ENCODE results near the gene CLEC2B. TPM values are rescaled to one million over a fixed set of nuclear protein-coding genes. Genes with fewer than 3 reads are reported as not detected.

CLEC2B gene
- total and polyA plus RNA-seq, 8 donors = 16.3 to 34.7 (median 23.8) TPM

DNA sequence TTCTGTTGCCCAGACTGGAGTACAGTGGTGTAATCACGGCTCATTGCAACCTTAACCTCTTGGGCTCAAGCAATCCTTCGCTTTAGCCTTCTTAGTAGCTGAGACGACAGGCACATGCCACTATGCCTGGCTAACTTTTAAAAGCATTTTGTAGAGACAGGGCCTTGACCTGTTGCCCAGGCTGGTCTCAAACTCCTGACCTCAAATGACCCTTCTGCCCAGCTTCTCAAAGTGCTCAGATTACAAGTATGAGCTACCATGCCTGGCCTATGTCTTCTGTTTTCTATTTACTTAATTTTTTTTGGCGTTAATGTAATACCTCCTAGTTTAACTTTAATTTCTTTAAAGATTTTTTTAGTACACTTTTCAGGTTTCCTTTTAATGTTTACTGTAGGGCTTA, 62.4 kb downstream of the CLEC2B start:
- no peaks in the 10 kb centered on the region for H3K9me3 ChIP-seq
- no peaks in the 10 kb centered on the region for H3K27me3 ChIP-seq
- H3K27ac ChIP-seq = no peak overlapping the region
- intact Hi-C loops (cut with DNase I) = no loop called here
- no peak overlapping the region for H3K4me3 ChIP-seq
- TF ChIP-seq, protein P1, sequence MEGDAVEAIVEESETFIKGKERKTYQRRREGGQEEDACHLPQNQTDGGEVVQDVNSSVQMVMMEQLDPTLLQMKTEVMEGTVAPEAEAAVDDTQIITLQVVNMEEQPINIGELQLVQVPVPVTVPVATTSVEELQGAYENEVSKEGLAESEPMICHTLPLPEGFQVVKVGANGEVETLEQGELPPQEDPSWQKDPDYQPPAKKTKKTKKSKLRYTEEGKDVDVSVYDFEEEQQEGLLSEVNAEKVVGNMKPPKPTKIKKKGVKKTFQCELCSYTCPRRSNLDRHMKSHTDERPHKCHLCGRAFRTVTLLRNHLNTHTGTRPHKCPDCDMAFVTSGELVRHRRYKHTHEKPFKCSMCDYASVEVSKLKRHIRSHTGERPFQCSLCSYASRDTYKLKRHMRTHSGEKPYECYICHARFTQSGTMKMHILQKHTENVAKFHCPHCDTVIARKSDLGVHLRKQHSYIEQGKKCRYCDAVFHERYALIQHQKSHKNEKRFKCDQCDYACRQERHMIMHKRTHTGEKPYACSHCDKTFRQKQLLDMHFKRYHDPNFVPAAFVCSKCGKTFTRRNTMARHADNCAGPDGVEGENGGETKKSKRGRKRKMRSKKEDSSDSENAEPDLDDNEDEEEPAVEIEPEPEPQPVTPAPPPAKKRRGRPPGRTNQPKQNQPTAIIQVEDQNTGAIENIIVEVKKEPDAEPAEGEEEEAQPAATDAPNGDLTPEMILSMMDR (IDR thresholded peaks at IDR 0.05) = no peak
- no peak for DNase-seq
- peaks cover 0 to 18% of the 10 kb centered on the region in 2 donors for H3K4me1 ChIP-seq
- no peak for ATAC-seq
- no peaks in the 10 kb centered on the region for H3K36me3 ChIP-seq

DNA sequence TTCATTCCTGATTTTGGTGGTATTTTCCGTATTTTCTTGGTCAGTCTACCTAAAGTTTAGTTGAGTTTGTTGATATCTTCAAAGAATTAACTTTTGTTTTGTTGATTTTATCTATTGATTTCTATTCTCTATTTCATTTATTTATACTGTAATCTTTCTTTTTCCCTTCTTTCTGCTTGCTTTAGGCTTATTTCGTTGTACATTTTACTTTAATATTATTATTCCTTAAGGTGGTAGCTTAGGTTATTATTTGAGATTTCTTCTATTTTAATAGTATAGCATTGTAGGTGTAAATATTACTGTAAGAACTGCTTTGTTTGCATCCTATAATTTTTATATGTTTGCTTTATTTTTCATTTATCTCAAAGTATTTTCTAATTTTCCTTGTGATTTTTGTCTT, 63.3 kb downstream of the CLEC2B start:
- no peak overlapping the region for H3K4me3 ChIP-seq
- no peaks in the 10 kb centered on the region for H3K9me3 ChIP-seq
- no peaks in the 10 kb centered on the region for H3K36me3 ChIP-seq
- H3K4me1 ChIP-seq = peaks cover 0 to 10% of the 10 kb centered on the region in 2 donors
- intact Hi-C loops (cut with DNase I) = no loop called here
- TF ChIP-seq, protein P1 (IDR thresholded peaks at IDR 0.05) = no peak
- DNase-seq (no peak), ATAC-seq (no peak)
- H3K27ac ChIP-seq = no peak overlapping the region
- no peaks in the 10 kb centered on the region for H3K27me3 ChIP-seq

Other genes starting within 250 kb of the CLEC2B start
- 10 to 100 TPM in 1 of 2 donors, 1 to 10 TPM in 1; 8.9 to 15.9 TPM for gene CLEC2D, start 199.6 kb downstream of the CLEC2B start, total RNA-seq
- gene CLEC2D, start 199.6 kb downstream of the CLEC2B start, polyA plus RNA-seq (ENCODE audit: insufficient read length in 6 of 6) = 10 to 100 TPM; 20.0 to 41.7 (median 34.2) TPM
- gene CLECL1, start 136.3 kb downstream of the CLEC2B start, total RNA-seq = not detected
- under 1 TPM; 0.15 to 0.52 (median 0.37) TPM for gene CLECL1, start 136.3 kb downstream of the CLEC2B start, polyA plus RNA-seq (ENCODE audit: insufficient read length in 6 of 6)
- 1 to 10 TPM; 4.4 to 6.5 TPM for gene CD69, start 108.5 kb downstream of the CLEC2B start, total RNA-seq
- gene CD69, start 108.5 kb downstream of the CLEC2B start, polyA plus RNA-seq (ENCODE audit: insufficient read length in 6 of 6) = 1 to 10 TPM; 2.8 to 7.0 (median 5.4) TPM
- gene KLRF1, start 41.9 kb downstream of the CLEC2B start, total RNA-seq = 1 to 10 TPM; 1.5 to 2.2 TPM
- 1 to 10 TPM in 2 of 6 donors, under 1 TPM in 4; 0.59 to 1.8 (median 0.97) TPM for gene KLRF1, start 41.9 kb downstream of the CLEC2B start, polyA plus RNA-seq (ENCODE audit: insufficient read length in 6 of 6)
- gene KLRF2, start 12.1 kb upstream of the CLEC2B start, total RNA-seq = not detected
- not detected for gene KLRF2, start 12.1 kb upstream of the CLEC2B start, polyA plus RNA-seq (ENCODE audit: insufficient read length in 6 of 6)
- not detected for gene CLEC2A, start 63.0 kb upstream of the CLEC2B start, total RNA-seq
- not detected for gene CLEC2A, start 63.0 kb upstream of the CLEC2B start, polyA plus RNA-seq (ENCODE audit: insufficient read length in 6 of 6)
- gene CLEC12A, start 102.1 kb upstream of the CLEC2B start, total RNA-seq = 10 to 100 TPM; 10.9 to 12.7 TPM
- gene CLEC12A, start 102.1 kb upstream of the CLEC2B start, polyA plus RNA-seq (ENCODE audit: insufficient read length in 6 of 6) = 1 to 10 TPM in 1 of 6 donors, under 1 TPM in 5; 0.61 to 1.9 (median 0.95) TPM
- gene CLEC1B, start 129.8 kb upstream of the CLEC2B start, total RNA-seq = under 1 TPM; 0.38 to 0.63 TPM
- 1 to 10 TPM; 1.1 to 2.6 (median 2.2) TPM for gene CLEC1B, start 129.8 kb upstream of the CLEC2B start, polyA plus RNA-seq (ENCODE audit: insufficient read length in 6 of 6)
- gene CLEC12B, start 141.3 kb upstream of the CLEC2B start, total RNA-seq = under 1 TPM in 1 of 2 donors, not detected in 1; 0.47 TPM
- under 1 TPM in 4 of 6 donors, not detected in 2; 0.06 to 0.46 (median 0.26) TPM for gene CLEC12B, start 141.3 kb upstream of the CLEC2B start, polyA plus RNA-seq (ENCODE audit: insufficient read length in 6 of 6)
- under 1 TPM in 1 of 2 donors, not detected in 1; 0.17 TPM for gene CLEC9A, start 161.3 kb upstream of the CLEC2B start, total RNA-seq
- gene CLEC9A, start 161.3 kb upstream of the CLEC2B start, polyA plus RNA-seq (ENCODE audit: insufficient read length in 6 of 6) = 1 to 10 TPM; 1.2 to 2.5 (median 2.3) TPM
- 10 to 100 TPM in 1 of 2 donors, 1 to 10 TPM in 1; 8.9 to 11.0 TPM for gene CLEC1A, start 229.6 kb upstream of the CLEC2B start, total RNA-seq
- 10 to 100 TPM; 19.9 to 23.0 (median 20.4) TPM for gene CLEC1A, start 229.6 kb upstream of the CLEC2B start, polyA plus RNA-seq (ENCODE audit: insufficient read length in 6 of 6)

Data from left lung (tissue), 10 donors.